HepG2 (cell line): ENCODE data around the gene CBX2. TPM values are rescaled to one million over a fixed set of nuclear protein-coding genes. Genes with fewer than 3 reads are reported as not detected.

Experiments used
- CBX2 ChIP-seq, 2 experiments: fragments of 200-600 bp in 1 of 2; sonication (generic); formaldehyde crosslinking in 1 of 2; IDR thresholded peaks; 2 replicates each; pipeline versions ENCODE4 v1.7.0 to v1.8.1; 2018 to 2022; ENCODE audit warnings: low read depth in 2 of 2, low read length in 1 of 2, mild to moderate bottlenecking in 1 of 2, missing genetic modification reagents in 1 of 2
- CENPT ChIP-seq: sonication (generic); formaldehyde crosslinking; IDR thresholded peaks from 2 replicates; pipeline ENCODE4 v1.8.0; 2022; ENCODE audit warnings: low read depth, mild to moderate bottlenecking, moderate library complexity, missing genetic modification reagents
- GFI1 ChIP-seq: sonication (generic); formaldehyde crosslinking; IDR thresholded peaks from 2 replicates; pipeline ENCODE4 v1.5.0; 2020; ENCODE audit warnings: missing genetic modification reagents, mild to moderate bottlenecking, borderline replicate concordance
- KDM5A ChIP-seq: fragments of 200-600 bp; sonication (generic); IDR thresholded peaks from 2 replicates; pipeline ENCODE4 v1.7.0; 2018; ENCODE audit warnings: antibody characterized with exemption, mild to moderate bottlenecking, low read length, borderline replicate concordance
- NFKB2 ChIP-seq: sonication (generic); formaldehyde crosslinking; IDR thresholded peaks from 2 replicates; pipeline ENCODE4 v1.4.0; 2020; ENCODE audit warnings: missing genetic modification reagents, borderline replicate concordance
- PCBP2 ChIP-seq: fragments of 200-400 bp; formaldehyde crosslinking; optimal IDR thresholded peaks from 2 replicates; pipeline ENCODE3; 2018; ENCODE audit warnings: low read length, low read depth; ENCODE audit not compliant: poor library complexity, severe bottlenecking
- PHB2 ChIP-seq: fragments of 450-650 bp; IDR thresholded peaks from 2 replicates; pipeline ENCODE4 v1.6.1; 2018; ENCODE audit not compliant: partially characterized antibody
- RBM39 ChIP-seq: fragments of 200-400 bp; formaldehyde crosslinking; IDR thresholded peaks from one replicate; pipeline ENCODE4 v1.6.1; 2018; ENCODE audit warnings: antibody characterized with exemption, mild to moderate bottlenecking, low read depth, low read length; ENCODE audit not compliant: poor library complexity, severe bottlenecking
- ZMAT3 ChIP-seq: sonication (generic); formaldehyde crosslinking; conservative IDR thresholded peaks from 2 replicates; pipeline ENCODE4 v1.7.0; 2021; ENCODE audit warnings: missing genetic modification reagents
- ZNF256 ChIP-seq: sonication (generic); formaldehyde crosslinking; conservative IDR thresholded peaks from 2 replicates; pipeline ENCODE4 v1.4.0; 2020; ENCODE audit warnings: missing genetic modification reagents
- ZNF296 ChIP-seq: sonication (generic); formaldehyde crosslinking; conservative IDR thresholded peaks from 2 replicates; pipeline ENCODE4 v1.5.0; 2020; ENCODE audit warnings: mild to moderate bottlenecking, missing genetic modification reagents
- ZNF672 ChIP-seq: sonication (generic); formaldehyde crosslinking; IDR thresholded peaks from 2 replicates; pipeline ENCODE4 v1.8.1; 2022; ENCODE audit warnings: missing genetic modification reagents
- ZNF7 ChIP-seq: IDR thresholded peaks from 2 replicates; pipeline ENCODE4 v1.6.1; 2016; ENCODE audit warnings: missing biosample characterization, missing genetic modification reagents
- ZNF781 ChIP-seq: sonication (generic); formaldehyde crosslinking; IDR thresholded peaks from 2 replicates; pipeline ENCODE4 v1.5.1; 2020; ENCODE audit warnings: borderline replicate concordance, mild to moderate bottlenecking, missing genetic modification reagents; ENCODE audit errors: not compliant biosample characterization
- polyA plus RNA-seq, 8 experiments: library from polyadenylated mRNA; depleted of rRNA in 3 of 8; stranded (reverse) in 7 of 8; unstranded in 1 of 8; fragments of >200 nt; fragmentation: Illumina TruSeq in 4 of 8; extraction: Trizol in 4 of 8; gene quantifications; 2 replicates each; pipeline versions ENCODE4 v1.2.1 to v1.2.3, GENCODE V29; 2011 to 2016; ENCODE audit warnings: low read depth in 4 of 8, missing spikeins in 1 of 8, mixed read lengths in 1 of 8; ENCODE audit not compliant: insufficient read depth in 1 of 8
- total RNA-seq, 5 experiments: library from RNA; depleted of rRNA; stranded (reverse); fragments of >200 nt; fragmentation: Illumina TruSeq; extraction: Trizol; gene quantifications; 2 replicates each; pipeline ENCODE4 v1.2.3, GENCODE V29; 2016; ENCODE audit warnings: low read depth in 1 of 5
- TF ChIP-seq, protein P1 (sequence below): sonication (generic); formaldehyde crosslinking; IDR thresholded peaks from 2 replicates; pipeline ENCODE4 v1.4.0; 2020; ENCODE audit warnings: missing genetic modification reagents, low read depth, mild to moderate bottlenecking, borderline replicate concordance
- TF ChIP-seq, protein P2 (sequence below): sonication (generic); formaldehyde crosslinking; IDR thresholded peaks from 2 replicates; pipeline ENCODE4 v1.9.0; 2022; ENCODE audit warnings: low read depth, missing genetic modification reagents
- TF ChIP-seq, protein P3 (sequence below): sonication (generic); formaldehyde crosslinking; IDR thresholded peaks from 2 replicates; pipeline ENCODE4 v1.4.0; 2020; ENCODE audit warnings: missing genetic modification reagents, borderline replicate concordance
- TF ChIP-seq, protein P4 (sequence below): sonication (generic); formaldehyde crosslinking; IDR thresholded peaks from 2 replicates; pipeline ENCODE4 v1.8.1; 2023; ENCODE audit warnings: missing genetic modification reagents, mild to moderate bottlenecking, borderline replicate concordance
- TF ChIP-seq, protein P5 (sequence below): sonication (generic); formaldehyde crosslinking; IDR thresholded peaks from 2 replicates; pipeline ENCODE4 v1.5.1; 2020; ENCODE audit warnings: mild to moderate bottlenecking, missing genetic modification reagents, moderate library complexity

The CBX2 gene
- total and polyA plus RNA-seq, 2 of the 13 experiments (the other 11 are each of a cell fraction or from before 2014, with no cell fraction given), result 14.5 to 31.1 TPM

DNA sequence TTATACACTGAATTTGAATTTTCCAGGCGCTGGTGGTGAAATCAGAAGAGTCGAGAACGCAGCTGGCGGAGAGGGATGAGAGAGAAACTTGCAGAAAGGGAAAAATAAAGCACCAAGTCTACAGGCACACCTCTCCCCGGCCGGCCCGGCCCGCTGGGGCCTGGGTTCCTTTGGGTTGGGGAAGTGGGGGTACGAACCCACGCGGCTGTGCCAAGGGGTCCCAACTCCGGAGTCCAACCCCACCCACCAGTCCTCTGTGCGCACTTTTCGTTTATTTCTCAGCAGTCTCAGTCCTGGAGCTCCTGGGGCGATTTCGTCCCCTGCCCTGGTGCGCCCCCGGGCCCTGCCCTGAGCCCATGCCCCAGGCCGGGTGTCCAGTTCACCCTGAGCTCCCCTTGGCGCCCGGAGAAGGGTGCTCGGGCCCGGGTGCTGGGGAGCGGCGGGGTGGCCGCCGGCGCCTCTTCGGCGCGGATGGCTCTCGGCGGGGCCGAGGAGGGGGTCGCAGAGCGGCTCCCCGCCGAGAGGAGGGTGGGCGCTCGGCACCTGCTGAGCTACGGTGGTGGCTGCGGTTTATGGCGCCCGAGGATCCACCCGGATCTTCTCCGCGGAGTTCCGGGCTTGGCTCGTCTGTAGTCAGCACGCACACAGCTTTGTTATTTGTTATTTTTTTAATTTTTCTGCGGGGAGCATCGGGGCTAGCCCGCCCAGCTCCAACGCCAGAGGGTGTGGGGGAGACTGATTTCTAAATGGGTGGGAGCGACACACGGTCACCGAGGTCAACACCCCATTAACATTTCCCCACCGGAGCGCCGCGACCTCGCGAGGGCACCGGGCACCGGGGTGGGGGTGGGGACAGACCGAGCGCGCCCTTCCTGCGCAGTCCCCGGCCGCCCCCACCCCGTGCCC, 34.7 kb downstream of the CBX2 start (continued):
- TF ChIP-seq, protein P1, sequence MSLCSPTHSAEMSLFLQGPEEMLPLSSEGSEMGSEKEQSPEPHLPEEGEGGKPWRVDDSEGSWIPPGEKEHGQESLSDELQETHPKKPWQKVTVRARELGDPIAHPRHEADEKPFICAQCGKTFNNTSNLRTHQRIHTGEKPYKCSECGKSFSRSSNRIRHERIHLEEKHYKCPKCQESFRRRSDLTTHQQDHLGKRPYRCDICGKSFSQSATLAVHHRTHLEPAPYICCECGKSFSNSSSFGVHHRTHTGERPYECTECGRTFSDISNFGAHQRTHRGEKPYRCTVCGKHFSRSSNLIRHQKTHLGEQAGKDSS (CRISPR knock-in tag), result no peak
- TF ChIP-seq PCBP2, result no peak
- peak; percentile 81 for TF ChIP-seq RBM39
- no peak for TF ChIP-seq ZNF781 (CRISPR knock-in tag)
- TF ChIP-seq ZNF256 (CRISPR knock-in tag), result no peak
- TF ChIP-seq ZNF672, result no peak
- TF ChIP-seq GFI1 (CRISPR knock-in tag), result no peak
- TF ChIP-seq, protein P2, sequence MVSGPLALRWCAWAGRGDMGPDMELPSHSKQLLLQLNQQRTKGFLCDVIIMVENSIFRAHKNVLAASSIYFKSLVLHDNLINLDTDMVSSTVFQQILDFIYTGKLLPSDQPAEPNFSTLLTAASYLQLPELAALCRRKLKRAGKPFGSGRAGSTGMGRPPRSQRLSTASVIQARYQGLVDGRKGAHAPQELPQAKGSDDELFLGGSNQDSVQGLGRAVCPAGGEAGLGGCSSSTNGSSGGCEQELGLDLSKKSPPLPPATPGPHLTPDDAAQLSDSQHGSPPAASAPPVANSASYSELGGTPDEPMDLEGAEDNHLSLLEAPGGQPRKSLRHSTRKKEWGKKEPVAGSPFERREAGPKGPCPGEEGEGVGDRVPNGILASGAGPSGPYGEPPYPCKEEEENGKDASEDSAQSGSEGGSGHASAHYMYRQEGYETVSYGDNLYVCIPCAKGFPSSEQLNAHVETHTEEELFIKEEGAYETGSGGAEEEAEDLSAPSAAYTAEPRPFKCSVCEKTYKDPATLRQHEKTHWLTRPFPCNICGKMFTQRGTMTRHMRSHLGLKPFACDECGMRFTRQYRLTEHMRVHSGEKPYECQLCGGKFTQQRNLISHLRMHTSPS, result no peak
- TF ChIP-seq NFKB2 (CRISPR knock-in tag), result 0 out of 2 replicates have a peak, but pooled peaks have one; percentile 27
- TF ChIP-seq, protein P3, sequence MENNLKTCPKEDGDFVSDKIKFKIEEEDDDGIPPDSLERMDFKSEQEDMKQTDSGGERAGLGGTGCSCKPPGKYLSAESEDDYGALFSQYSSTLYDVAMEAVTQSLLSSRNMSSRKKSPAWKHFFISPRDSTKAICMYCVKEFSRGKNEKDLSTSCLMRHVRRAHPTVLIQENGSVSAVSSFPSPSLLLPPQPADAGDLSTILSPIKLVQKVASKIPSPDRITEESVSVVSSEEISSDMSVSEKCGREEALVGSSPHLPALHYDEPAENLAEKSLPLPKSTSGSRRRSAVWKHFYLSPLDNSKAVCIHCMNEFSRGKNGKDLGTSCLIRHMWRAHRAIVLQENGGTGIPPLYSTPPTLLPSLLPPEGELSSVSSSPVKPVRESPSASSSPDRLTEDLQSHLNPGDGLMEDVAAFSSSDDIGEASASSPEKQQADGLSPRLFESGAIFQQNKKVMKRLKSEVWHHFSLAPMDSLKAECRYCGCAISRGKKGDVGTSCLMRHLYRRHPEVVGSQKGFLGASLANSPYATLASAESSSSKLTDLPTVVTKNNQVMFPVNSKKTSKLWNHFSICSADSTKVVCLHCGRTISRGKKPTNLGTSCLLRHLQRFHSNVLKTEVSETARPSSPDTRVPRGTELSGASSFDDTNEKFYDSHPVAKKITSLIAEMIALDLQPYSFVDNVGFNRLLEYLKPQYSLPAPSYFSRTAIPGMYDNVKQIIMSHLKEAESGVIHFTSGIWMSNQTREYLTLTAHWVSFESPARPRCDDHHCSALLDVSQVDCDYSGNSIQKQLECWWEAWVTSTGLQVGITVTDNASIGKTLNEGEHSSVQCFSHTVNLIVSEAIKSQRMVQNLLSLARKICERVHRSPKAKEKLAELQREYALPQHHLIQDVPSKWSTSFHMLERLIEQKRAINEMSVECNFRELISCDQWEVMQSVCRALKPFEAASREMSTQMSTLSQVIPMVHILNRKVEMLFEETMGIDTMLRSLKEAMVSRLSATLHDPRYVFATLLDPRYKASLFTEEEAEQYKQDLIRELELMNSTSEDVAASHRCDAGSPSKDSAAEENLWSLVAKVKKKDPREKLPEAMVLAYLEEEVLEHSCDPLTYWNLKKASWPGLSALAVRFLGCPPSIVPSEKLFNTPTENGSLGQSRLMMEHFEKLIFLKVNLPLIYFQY, result no peak
- no peak for TF ChIP-seq PHB2
- TF ChIP-seq ZNF7, result no peak
- TF ChIP-seq CENPT (CRISPR knock-in tag), result no peak
- TF ChIP-seq CBX2 (IDR thresholded peaks at IDR 0.05; ENCODE audit: low read depth, low read length), result peak; percentile 99
- TF ChIP-seq CBX2 (CRISPR knock-in tag; IDR thresholded peaks at IDR 0.05; ENCODE audit: low read depth), result peak; percentile 94
- no peak for TF ChIP-seq ZMAT3
- TF ChIP-seq, protein P4, sequence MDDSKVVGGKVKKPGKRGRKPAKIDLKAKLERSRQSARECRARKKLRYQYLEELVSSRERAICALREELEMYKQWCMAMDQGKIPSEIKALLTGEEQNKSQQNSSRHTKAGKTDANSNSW (CRISPR knock-in tag), result no peak
- no peak for TF ChIP-seq KDM5A
- TF ChIP-seq ZNF296 (CRISPR knock-in tag), result no peak
- TF ChIP-seq, protein P5, sequence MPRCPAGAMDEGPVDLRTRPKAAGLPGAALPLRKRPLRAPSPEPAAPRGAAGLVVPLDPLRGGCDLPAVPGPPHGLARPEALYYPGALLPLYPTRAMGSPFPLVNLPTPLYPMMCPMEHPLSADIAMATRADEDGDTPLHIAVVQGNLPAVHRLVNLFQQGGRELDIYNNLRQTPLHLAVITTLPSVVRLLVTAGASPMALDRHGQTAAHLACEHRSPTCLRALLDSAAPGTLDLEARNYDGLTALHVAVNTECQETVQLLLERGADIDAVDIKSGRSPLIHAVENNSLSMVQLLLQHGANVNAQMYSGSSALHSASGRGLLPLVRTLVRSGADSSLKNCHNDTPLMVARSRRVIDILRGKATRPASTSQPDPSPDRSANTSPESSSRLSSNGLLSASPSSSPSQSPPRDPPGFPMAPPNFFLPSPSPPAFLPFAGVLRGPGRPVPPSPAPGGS (CRISPR knock-in tag), result no peak
